Effector memory CD4-positive, alpha-beta T cell (primary cell): Measurements from ENCODE around the gene PTPRD.

ENCODE experiments used
- DNase-seq, 3 donors: peaks; one replicate each; pipeline ENCODE4 v3.0.0-alpha.2; 2020
- H3K27ac ChIP-seq: 2 replicates; pipeline ENCODE4 v1.7.0; 2013; ENCODE audit warnings: mild to moderate bottlenecking, low read length, moderate library complexity; ENCODE audit not compliant: insufficient read depth, poor library complexity, severe bottlenecking
- H3K27me3 ChIP-seq: replicated peaks from 2 replicates; pipeline ENCODE4 v1.7.0; 2013; ENCODE audit warnings: mild to moderate bottlenecking, low read length; ENCODE audit not compliant: insufficient read depth, control insufficient read depth, poor library complexity, severe bottlenecking
- H3K36me3 ChIP-seq: 2 replicates; pipeline ENCODE4 v1.7.0; 2013; ENCODE audit warnings: mild to moderate bottlenecking, low read length, moderate library complexity; ENCODE audit not compliant: control insufficient read depth, insufficient read depth
- H3K4me1 ChIP-seq: 2 replicates; pipeline ENCODE4 v1.7.0; 2013; ENCODE audit warnings: low read length, mild to moderate bottlenecking; ENCODE audit not compliant: control insufficient read depth, insufficient read depth, poor library complexity, severe bottlenecking
- H3K4me3 ChIP-seq: 2 replicates; pipeline ENCODE4 v1.7.0; 2013; ENCODE audit warnings: low read length, low read depth, mild to moderate bottlenecking; ENCODE audit not compliant: insufficient read depth, poor library complexity, severe bottlenecking
- H3K9me3 ChIP-seq: 2 replicates; pipeline ENCODE4 v1.7.0; 2013; ENCODE audit warnings: mild to moderate bottlenecking, low read length, moderate library complexity; ENCODE audit not compliant: control insufficient read depth

PTPRD gene

DNA sequence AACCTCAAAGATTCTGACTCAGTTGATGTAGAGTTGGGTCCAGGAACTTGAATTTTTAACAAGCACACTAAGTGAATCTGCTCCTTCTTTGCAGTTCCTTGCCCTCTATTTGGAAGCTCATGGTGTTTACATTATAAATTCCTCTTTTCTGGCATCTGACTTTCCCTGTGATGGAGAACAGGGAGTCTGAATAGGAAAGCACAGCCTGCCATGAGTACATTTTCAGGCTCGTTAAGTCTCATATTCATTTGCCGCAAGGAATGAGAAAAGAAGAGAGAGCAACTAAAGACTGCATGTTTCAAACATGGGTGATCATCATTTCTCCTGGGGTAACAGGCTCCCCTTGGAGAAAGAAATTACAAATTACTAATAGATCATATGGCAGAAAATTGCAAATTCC lies 2345.2 kb downstream of the PTPRD start:
- H3K9me3 ChIP-seq: no peaks in the 10 kb centered on the region
- no peaks in the 10 kb centered on the region for H3K4me1 ChIP-seq
- no peak for DNase-seq
- H3K27ac ChIP-seq: no peak overlapping the region
- H3K4me3 ChIP-seq: no peak overlapping the region
- H3K36me3 ChIP-seq: no peaks in the 10 kb centered on the region
- no peaks in the 10 kb centered on the region for H3K27me3 ChIP-seq

DNA sequence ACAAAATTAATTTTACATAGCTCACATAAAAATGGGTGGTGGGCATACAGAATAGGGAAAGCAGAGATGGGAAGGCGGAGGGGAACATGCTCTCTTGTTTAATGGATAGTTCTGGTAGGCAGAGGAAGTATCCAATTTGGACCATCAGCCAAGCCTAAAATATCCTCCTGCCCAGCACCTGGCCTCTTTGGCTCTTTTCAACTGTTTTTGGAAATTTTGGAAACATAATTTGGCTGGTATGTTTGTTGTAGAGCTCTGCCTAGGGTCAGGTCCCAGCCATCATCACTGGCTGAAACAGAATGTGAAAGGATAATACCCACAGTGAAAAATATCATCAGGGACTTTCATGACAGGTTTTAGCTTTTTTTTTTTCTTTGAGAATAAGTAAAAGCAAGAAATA lies 2345.9 kb downstream of the PTPRD start:
- no peak for DNase-seq
- Histone ChIP-seq H3K27me3 (no peaks in the 10 kb centered on the region), H3K4me1 (no peaks in the 10 kb centered on the region), H3K4me3 (no peak overlapping the region), H3K27ac (no peak overlapping the region), H3K9me3 (no peaks in the 10 kb centered on the region), H3K36me3 (no peaks in the 10 kb centered on the region)

DNA sequence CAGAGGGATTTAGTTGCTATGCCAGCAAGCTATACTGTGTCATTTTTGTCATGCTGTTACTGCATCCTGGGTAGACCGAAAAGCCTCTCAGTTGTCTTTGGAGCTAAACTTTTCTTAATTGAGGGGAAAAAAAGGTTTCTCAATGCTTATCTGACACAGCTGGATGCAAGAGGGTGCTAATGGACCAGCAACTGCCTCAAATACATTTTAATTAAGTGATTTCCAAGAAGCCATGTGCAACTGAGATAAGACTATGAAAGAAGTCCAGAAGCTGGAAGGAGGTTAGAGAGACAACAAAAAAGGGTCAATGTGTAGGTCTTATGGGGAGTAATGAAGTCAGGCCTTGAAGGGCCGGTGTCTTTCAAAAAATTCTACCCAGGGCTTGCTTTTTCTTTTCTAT lies 2347.5 kb downstream of the PTPRD start:
- no peak for DNase-seq
- Histone ChIP-seq H3K4me1 (no peaks in the 10 kb centered on the region), H3K4me3 (no peak overlapping the region), H3K9me3 (no peaks in the 10 kb centered on the region), H3K36me3 (no peaks in the 10 kb centered on the region), H3K27ac (no peak overlapping the region), H3K27me3 (no peaks in the 10 kb centered on the region)
